Amniotic epithelial cell (primary cell): Measurements from ENCODE around the gene MAPT.
A peak's percentile ranks its signal among the peaks of the same experiment; 100 is the strongest.
"Not testable (repeated sequence)": the region's sequence is repeated elsewhere in the genome, so short reads cannot be mapped to it uniquely, and the experiment has no call there.

Experiments
- DNase-seq: peaks from one replicate; pipeline ENCODE4 v3.0.0-alpha.2; 2010; ENCODE audit warnings: low read depth

MAPT gene

GRCh38 chr17:45927247-45927646, 32.9 kb downstream of the MAPT start:
- no peak for DNase-seq

DNA sequence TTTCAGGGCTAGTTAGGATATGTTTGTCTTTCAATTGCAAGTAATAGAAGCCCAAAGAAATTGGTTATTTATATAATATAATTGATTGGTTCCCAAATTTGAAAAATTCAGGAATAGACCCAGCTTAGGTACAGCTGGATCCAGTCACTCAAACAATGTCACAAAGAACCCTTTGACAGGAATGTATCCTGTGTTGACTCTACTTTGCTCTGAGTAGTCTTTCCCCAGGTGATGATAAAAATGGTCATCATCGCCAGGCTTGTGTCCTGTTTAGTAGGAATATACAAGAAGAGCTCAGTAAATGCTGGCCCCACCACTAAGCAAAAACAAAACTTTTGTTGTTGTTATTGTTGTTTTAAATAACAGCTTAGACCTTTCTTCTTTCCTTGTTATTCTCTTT, 35.0 kb downstream of the MAPT start:
- no peak for DNase-seq

- no peak for DNase-seq
Measured at GRCh38 chr17:45930420-45930951, 36.1 kb downstream of the MAPT start.

DNA sequence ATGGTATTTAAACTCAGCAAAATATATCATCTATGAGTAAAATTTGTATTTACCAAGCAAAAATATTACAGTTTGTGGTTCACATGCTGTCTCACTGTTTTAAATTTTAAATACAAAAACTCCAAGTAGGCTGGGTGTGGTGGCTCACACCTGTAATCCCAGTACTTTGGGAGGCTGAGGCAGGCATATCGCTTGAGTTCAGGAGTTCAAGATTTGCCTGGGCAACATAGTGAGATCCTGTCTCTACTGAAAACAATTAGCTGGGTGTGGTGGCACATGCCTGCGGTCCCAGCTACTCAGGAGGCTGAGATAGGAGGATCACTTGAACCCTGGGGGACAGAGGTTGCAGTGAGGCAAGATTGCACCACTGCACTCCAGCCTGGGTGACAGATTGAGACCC, 37.3 kb downstream of the MAPT start:
- no peak for DNase-seq

- no peak for DNase-seq
Measured at GRCh38 chr17:45934044-45934979, 40.0 kb downstream of the MAPT start.

GRCh38 chr17:45935197-45935709, 40.9 kb downstream of the MAPT start:
- DNase-seq, result no peak

- DNase-seq, result no peak
Measured at GRCh38 chr17:45935710-45936509, 41.6 kb downstream of the MAPT start.

DNA sequence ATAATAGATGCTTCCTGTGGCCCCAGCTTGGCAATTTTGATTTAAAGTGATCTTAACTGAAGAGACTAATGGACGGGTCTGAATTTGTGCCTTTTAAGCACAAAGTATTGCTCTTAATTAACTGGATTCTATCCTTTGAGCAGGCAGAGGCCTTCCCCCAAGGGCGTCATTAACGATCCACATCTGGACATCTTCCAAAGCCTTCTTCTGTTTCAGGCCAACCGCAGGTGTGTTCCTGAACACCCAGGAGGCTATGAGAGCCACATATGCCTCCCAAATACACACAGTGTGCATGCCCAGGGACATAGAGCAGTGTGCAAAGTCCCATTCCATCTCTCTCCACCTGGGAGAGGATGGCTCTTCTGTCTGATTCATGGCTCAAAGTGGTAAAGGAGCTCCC, 42.3 kb downstream of the MAPT start:
- DNase-seq, result no peak

GRCh38 chr17:45937186-45937585, 42.8 kb downstream of the MAPT start:
- not testable (repeated sequence) for DNase-seq

- no peak for DNase-seq
Measured at GRCh38 chr17:45939395-45939794, 45.0 kb downstream of the MAPT start.

- no peak for DNase-seq
Measured at GRCh38 chr17:45940293-45940692, 45.9 kb downstream of the MAPT start.

DNA sequence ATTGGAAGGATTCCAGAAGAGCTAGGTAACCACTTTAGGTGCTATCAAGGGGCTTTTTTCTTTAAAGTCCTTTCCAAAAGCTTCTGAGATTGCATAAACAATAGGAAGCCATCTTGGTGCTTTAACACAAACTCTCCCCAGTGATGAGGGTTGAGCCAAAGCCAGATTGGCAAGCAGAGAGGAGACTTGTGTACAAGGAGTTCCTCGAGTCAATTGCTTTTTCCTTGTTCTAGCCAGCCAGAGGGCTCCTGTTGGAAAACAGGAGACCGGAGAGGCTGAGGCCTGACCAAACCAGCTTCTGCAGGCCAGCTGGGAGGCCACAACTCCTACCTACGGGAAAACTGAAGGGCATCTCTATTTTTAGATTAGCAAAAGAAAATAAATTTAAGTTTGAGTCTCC, 46.5 kb downstream of the MAPT start:
- DNase-seq, result no peak

GRCh38 chr17:45941395-45941794, 47.0 kb downstream of the MAPT start:
- no peak for DNase-seq

DNA sequence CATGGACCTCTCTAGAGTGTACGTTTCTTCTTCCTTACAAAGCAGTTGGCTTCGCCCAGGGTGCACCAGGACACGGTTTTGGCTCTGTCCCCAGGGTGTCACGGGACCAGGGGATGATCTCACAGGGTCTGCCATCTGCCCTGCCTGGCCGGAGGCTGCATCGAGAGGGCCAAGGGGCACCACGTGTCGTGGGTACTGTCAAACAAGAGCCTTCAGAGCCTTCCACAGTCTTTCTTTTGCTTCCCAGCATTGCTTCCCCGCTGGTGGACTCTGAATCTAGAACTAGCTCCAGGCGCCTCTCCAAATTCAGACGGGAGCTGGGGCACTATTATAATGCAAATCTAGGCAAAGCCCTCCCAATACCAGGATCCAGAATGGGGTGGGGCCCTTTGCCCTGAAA, 47.9 kb downstream of the MAPT start:
- no peak for DNase-seq

DNA sequence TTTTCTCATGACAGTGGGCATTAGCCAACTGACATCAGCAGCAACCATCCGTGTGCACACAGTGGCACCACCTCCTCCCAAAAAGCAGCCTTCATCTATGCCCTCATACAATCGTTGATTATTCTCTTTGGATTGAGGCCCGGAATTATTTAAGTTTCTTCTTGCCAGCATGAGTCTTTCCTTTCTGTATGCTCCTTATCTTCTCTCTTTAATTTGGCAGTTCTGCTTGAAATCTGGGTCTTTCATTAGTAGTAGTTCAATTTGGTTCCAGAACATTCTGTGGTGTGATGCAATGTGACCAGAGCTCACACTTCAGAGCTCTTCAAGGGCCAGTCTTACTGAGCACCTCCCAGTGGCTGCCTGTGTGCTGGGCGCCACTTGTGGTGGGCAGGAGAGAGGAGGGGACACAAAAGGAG, 52.5 kb downstream of the MAPT start:
- DNase-seq, result no peak

GRCh38 chr17:45948498-45948880, 54.1 kb downstream of the MAPT start:
- peak; percentile 49 for DNase-seq

DNA sequence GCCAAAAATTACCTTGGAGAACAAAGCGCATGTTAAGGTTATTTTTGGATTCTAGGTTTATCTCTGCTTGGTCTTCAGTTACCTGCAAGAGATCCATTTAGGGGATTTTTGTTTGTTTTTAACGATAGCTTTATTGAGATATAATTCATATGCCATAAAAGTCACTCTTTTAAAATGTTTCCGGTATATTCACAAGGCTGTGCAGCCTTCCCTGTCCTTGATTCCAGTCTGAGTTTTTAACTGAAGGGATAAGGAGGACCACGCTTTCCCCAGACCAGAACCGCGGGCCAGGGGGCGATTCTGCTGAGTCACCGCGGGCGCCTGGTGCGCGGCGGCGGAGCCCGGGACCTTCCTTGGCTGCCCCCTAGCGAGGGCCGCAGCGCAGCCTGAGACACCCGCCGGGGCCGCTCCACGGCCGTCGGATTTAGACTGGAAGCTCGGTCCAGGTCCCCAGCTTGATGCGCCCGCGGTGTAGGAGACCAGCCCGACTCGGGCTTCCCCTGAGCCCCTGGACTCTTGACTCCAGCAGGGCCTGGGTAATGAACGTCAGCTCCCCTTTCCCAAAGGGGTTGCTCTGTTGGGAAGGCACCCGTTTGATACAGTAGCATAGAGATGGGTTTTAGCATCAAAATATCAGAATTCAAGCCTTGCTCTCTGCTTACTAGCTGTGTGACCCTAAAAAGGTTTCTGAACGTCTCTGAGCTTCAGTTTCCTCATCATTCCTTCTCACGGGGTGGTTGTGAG, 54.7 kb downstream of the MAPT start:
- peak; percentile 52 for DNase-seq

DNA sequence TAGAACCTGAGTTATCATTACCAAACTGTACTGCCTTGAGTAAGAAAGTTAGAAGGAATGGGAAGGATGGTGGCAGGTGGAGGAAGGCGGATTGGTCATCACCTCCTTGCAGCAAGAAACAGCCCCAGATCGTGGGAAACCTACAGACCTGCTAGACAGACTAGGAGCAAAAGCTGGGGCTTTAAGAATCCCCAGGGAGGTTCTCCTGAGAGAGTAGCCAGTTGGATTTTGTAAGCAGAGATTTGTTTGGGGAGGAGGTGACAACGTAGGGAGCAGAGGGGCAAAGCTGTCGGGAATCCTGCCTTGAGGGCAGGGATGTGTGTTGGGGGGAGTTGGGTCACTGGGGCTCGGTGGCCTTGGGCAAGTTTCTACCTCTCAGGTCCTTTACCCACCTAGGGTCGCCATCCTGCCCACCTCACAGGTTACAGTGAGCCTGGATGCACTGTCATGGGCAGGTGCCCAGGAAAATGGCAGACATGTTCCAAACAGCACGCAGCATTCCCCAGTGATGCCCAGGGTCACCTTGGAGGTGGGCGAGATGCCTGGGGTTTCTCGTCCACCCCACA, 55.5 kb downstream of the MAPT start:
- DNase-seq, result no peak

DNA sequence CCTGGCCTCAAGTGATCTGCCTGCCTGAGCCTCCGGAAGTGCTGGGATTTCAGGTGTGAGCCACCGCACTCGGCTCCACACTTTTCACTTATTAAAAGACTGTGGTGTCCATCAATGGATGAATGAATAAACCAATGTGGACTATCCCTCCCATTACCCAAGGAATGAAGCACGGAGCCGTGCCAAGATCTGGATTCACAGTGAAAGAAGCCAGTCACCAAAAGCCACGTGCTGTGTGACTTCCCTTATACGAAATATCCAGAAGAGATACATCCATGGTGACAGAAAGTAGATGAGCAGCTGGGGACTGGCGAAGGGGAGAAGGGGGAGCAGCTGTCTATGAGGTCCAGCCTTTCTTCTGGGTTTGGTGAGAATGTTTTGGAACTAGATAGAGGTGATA, 56.5 kb downstream of the MAPT start:
- no peak for DNase-seq

GRCh38 chr17:45951403-45951802, 57.0 kb downstream of the MAPT start:
- no peak for DNase-seq

GRCh38 chr17:45951941-45952340, 57.6 kb downstream of the MAPT start:
- peak; percentile 58 for DNase-seq
